GM19023 (cell line): ENCODE data around the gene MRPS2.
"Not testable (repeated sequence)": the region's sequence is repeated elsewhere in the genome, so short reads cannot be mapped to it uniquely, and the experiment has no call there.

Source experiments
- ATAC-seq: cut with Tn5 transposase; IDR thresholded peaks from one replicate; pipeline ENCODE4 v1.9.1; 2021; ENCODE audit warnings: mild to moderate bottlenecking, moderate library complexity; ENCODE audit not compliant: unreplicated experiment

Gene MRPS2

GRCh38 chr9:135500525-135501260, at the start of gene MRPS2:
TSS of gene MRPS2 (plus strand) at chr9:135500682. CDS start at chr9:135500711, 29 bp downstream.
- ATAC-seq: peak; percentile 86

- no peak for ATAC-seq
Measured at GRCh38 chr9:135450956-135451355, 49.5 kb upstream of the MRPS2 start.

GRCh38 chr9:135451909-135452308, 48.6 kb upstream of the MRPS2 start:
- not testable (repeated sequence) for ATAC-seq

GRCh38 chr9:135454737-135455136, 45.7 kb upstream of the MRPS2 start:
- no peak for ATAC-seq

GRCh38 chr9:135455401-135456030, 45.0 kb upstream of the MRPS2 start:
- no peak for ATAC-seq

- ATAC-seq: no peak
Measured at GRCh38 chr9:135456436-135457104, 43.9 kb upstream of the MRPS2 start.

- ATAC-seq: not testable (repeated sequence)
Measured at GRCh38 chr9:135458478-135458877, 42.0 kb upstream of the MRPS2 start.

- no peak for ATAC-seq
Measured at GRCh38 chr9:135461936-135462335, 38.5 kb upstream of the MRPS2 start.

- ATAC-seq: no peak
Measured at GRCh38 chr9:135463140-135463539, 37.3 kb upstream of the MRPS2 start.

- ATAC-seq: no peak
Measured at GRCh38 chr9:135464181-135464580, 36.3 kb upstream of the MRPS2 start.

GRCh38 chr9:135468854-135469521, 31.5 kb upstream of the MRPS2 start:
- no peak for ATAC-seq

GRCh38 chr9:135471791-135472640, 28.5 kb upstream of the MRPS2 start:
- no peak for ATAC-seq

GRCh38 chr9:135473972-135474543, 26.4 kb upstream of the MRPS2 start:
- no peak for ATAC-seq

- ATAC-seq: no peak
Measured at GRCh38 chr9:135474915-135475314, 25.6 kb upstream of the MRPS2 start.

- no peak for ATAC-seq
Measured at GRCh38 chr9:135476561-135477355, 23.7 kb upstream of the MRPS2 start.

- no peak for ATAC-seq
Measured at GRCh38 chr9:135478191-135478590, 22.3 kb upstream of the MRPS2 start.

- no peak for ATAC-seq
Measured at GRCh38 chr9:135478829-135479468, 21.5 kb upstream of the MRPS2 start.

GRCh38 chr9:135479469-135480052, 20.9 kb upstream of the MRPS2 start, which contains the start of gene PPP1R26:
TSS of gene PPP1R26 (plus strand) at chr9:135479782. CDS start at chr9:135484511, 4,729 bp downstream.
- no peak for ATAC-seq
